ENCODE data around the gene LDLRAD4. TPM values are rescaled to one million over a fixed set of nuclear protein-coding genes. Genes with fewer than 3 reads are reported as not detected.

LDLRAD4 gene
- total RNA-seq, 1 donor from 2014 or later = 1.4 TPM

GRCh38 chr18:13418013-13418710 lies 199.6 kb downstream of the LDLRAD4 start:
- no peak overlapping the region for H3K27ac Mint-ChIP-seq (ENCODE audit: unreplicated experiment)
- no peaks in the 10 kb centered on the region for H3K27me3 Mint-ChIP-seq (ENCODE audit: low read depth)
- no peaks in the 10 kb centered on the region for H3K4me1 Mint-ChIP-seq
- no peaks in the 10 kb centered on the region for H3K36me3 Mint-ChIP-seq (ENCODE audit: low read depth)
- no peak overlapping the region for H3K4me3 Mint-ChIP-seq
- no peak for DNase-seq (ENCODE audit: low read depth, low spot score)
- no peaks in the 10 kb centered on the region for H3K9me3 Mint-ChIP-seq
- no peak for TF ChIP-seq CTCF (conservative IDR thresholded peaks at IDR 0.05)

DNA sequence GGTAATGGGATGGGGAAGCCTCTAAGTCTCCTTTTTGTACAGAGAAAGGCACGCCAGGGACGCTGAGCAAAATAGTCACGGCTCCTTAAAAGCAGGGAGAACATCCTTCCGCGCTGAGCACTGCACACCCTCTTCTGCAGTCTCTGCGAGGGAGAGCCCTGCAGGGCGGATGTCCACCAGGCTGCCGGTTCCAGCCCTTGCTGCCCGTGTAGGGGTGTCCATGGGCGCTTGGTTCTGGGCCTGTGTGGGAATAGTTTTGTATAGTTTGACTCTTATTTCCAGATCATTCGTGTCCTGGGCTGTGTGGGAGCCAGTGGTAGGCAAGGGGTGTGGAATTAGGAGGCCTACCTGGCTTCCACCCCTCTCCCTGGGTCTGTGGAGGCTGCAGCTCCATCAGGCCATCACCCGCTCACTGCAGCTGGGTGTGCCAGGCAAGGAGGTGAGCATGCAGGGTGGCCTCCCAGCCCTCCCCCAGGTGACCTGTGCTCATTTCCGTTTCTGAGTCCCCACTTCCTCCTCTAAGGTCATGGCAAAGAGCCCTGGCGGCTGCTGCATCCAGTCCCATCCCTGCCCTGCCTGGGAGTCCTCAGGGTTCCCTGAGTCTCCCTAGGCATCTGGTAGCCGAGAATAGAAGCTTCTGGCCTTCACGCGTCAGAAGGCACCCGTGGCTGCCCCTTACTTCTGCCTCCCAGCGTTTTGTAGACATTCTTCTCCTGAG lies 202.6 kb downstream of the LDLRAD4 start:
- H3K36me3 Mint-ChIP-seq (ENCODE audit: low read depth) = no peaks in the 10 kb centered on the region
- no peak overlapping the region for H3K4me3 Mint-ChIP-seq
- no peak for TF ChIP-seq CTCF (conservative IDR thresholded peaks at IDR 0.05)
- no peak overlapping the region for H3K27ac Mint-ChIP-seq (ENCODE audit: unreplicated experiment)
- no peaks in the 10 kb centered on the region for H3K27me3 Mint-ChIP-seq (ENCODE audit: low read depth)
- no peaks in the 10 kb centered on the region for H3K9me3 Mint-ChIP-seq
- DNase-seq (ENCODE audit: low read depth, low spot score) = no peak
- H3K4me1 Mint-ChIP-seq = no peaks in the 10 kb centered on the region

GRCh38 chr18:13422541-13423147 lies 204.1 kb downstream of the LDLRAD4 start:
- Mint-ChIP-seq H3K4me1 (no peaks in the 10 kb centered on the region), H3K27ac (ENCODE audit: unreplicated experiment) (no peak overlapping the region), H3K4me3 (no peak overlapping the region), H3K9me3 (no peaks in the 10 kb centered on the region), H3K27me3 (ENCODE audit: low read depth) (no peaks in the 10 kb centered on the region), H3K36me3 (ENCODE audit: low read depth) (no peaks in the 10 kb centered on the region)
- TF ChIP-seq CTCF (conservative IDR thresholded peaks at IDR 0.05) = no peak
- DNase-seq (ENCODE audit: low read depth, low spot score) = no peak

DNA sequence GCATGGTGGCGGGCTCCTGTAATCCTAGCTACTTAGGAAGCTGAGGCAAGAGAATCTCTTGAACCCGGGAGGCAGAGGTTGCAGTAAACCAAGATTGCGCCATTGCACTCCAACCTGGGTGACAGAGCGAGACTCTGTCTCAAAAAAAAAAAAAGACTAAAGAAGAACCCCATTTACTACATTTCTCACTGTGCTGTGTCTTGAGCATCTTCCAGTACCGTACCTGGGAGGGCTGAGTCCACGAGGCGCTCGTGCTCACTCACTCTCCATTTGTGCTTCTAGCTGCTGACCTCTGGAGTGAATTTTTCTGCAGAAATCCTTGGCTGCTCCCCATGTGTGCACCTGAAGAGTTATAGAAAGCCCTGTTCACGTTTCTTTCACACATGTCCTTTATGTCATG lies 204.8 kb downstream of the LDLRAD4 start:
- no peak overlapping the region for H3K4me3 Mint-ChIP-seq
- no peaks in the 10 kb centered on the region for H3K9me3 Mint-ChIP-seq
- no peaks in the 10 kb centered on the region for H3K27me3 Mint-ChIP-seq (ENCODE audit: low read depth)
- DNase-seq (ENCODE audit: low read depth, low spot score) = no peak
- no peak overlapping the region for H3K27ac Mint-ChIP-seq (ENCODE audit: unreplicated experiment)
- peaks cover under 1% of the 10 kb centered on the region for H3K4me1 Mint-ChIP-seq
- no peak for TF ChIP-seq CTCF (conservative IDR thresholded peaks at IDR 0.05)
- no peaks in the 10 kb centered on the region for H3K36me3 Mint-ChIP-seq (ENCODE audit: low read depth)

DNA sequence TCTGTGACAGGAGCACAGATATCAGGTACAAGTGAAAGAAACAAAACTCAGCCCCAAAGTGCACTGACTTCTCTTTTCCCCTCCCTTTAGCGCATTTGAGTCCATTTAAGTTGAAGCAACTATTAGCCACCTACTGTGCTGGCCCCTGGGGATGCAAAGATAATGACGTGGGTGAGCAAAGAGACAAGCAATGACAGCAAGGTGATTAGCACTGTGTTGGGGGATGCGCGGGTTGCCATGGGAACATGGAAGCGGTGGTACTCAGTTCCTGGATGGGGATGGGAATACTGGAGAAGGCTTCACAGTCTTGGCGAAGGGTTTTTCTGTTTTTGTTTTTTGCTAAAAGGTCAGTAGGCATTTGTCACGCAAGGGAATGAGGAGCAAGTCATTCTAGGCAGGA lies 205.8 kb downstream of the LDLRAD4 start:
- Mint-ChIP-seq H3K27ac (ENCODE audit: unreplicated experiment) (no peak overlapping the region), H3K4me1 (peaks cover 8% of the 10 kb centered on the region), H3K4me3 (no peak overlapping the region)

More for the DNA sequence above, 205.8 kb downstream of the LDLRAD4 start:
- no peak for TF ChIP-seq CTCF (conservative IDR thresholded peaks at IDR 0.05)
- no peaks in the 10 kb centered on the region for H3K27me3 Mint-ChIP-seq (ENCODE audit: low read depth)
- H3K9me3 Mint-ChIP-seq = no peaks in the 10 kb centered on the region
- no peak for DNase-seq (ENCODE audit: low read depth, low spot score)
- H3K36me3 Mint-ChIP-seq (ENCODE audit: low read depth) = no peaks in the 10 kb centered on the region

All from neural crest cell (in vitro differentiated cells).